Uterus (tissue), 4 donors: ENCODE results near the gene VARS2. TPM values are rescaled to one million over a fixed set of nuclear protein-coding genes. Genes with fewer than 3 reads are reported as not detected.
A peak's percentile ranks its signal among the peaks of the same experiment; 100 is the strongest.
"Not testable (repeated sequence)": the region's sequence is repeated elsewhere in the genome, so short reads cannot be mapped to it uniquely, and the experiment has no call there.

Experiments
- DNase-seq, 2 donors: peaks; one replicate each; pipeline ENCODE4 v3.0.0-alpha.2; 2019 to 2020
- H3K27ac ChIP-seq, 2 donors: fragments of 200-600 bp; sonication (generic); 1 replicate in 1 of 2; 2 replicates in 1 of 2; pipeline ENCODE4 v1.5.1; 2016 to 2018
- H3K27me3 ChIP-seq, 2 donors: fragments of 200-600 bp; sonication (generic); one replicate each; pipeline ENCODE4 v1.5.1; 2018 to 2019; ENCODE audit warnings: control low read depth in 1 of 2
- H3K36me3 ChIP-seq, 2 donors: fragments of 200-600 bp; sonication (generic); one replicate each; pipeline ENCODE4 v1.5.1; 2019; ENCODE audit warnings: control low read depth in 1 of 2
- H3K4me1 ChIP-seq, 2 donors: fragments of 200-600 bp; sonication (generic); one replicate each; pipeline ENCODE4 v1.5.1; 2018 to 2019; ENCODE audit warnings: control low read depth in 1 of 2
- H3K4me3 ChIP-seq, 2 donors: fragments of 200-600 bp; sonication (generic); 1 replicate in 1 of 2; 2 replicates in 1 of 2; pipeline ENCODE4 v1.5.1; 2018 to 2019; ENCODE audit warnings: mild to moderate bottlenecking in 1 of 2
- H3K9me3 ChIP-seq, 2 donors: fragments of 200-600 bp; sonication (generic); one replicate each; pipeline ENCODE4 v1.5.1; 2019; ENCODE audit warnings: control low read depth in 1 of 2
- POLR2A ChIP-seq, 2 donors: fragments of 450-650 bp; IDR thresholded peaks; one replicate each; pipeline ENCODE4 v1.6.1; 2016; ENCODE audit warnings: antibody characterized with exemption in 2 of 2, mild to moderate bottlenecking in 1 of 2, moderate library complexity in 1 of 2
- intact Hi-C: fragments of 100-400 bp; cut with DNase I; formaldehyde crosslinking; loops from one replicate; pipeline ENCODE4 v1.15.1; 2023; ENCODE audit warnings: low total_unique reads
- total RNA-seq, 4 donors: library from RNA; depleted of rRNA in 3 of 4; stranded (reverse); fragments of >200 nt in 3 of 4; gene quantifications; one replicate each; pipeline versions ENCODE4 v1.1.0 to v1.2.4, GENCODE V29; 2014 to 2023
- TF ChIP-seq, protein P1 (sequence below), 4 experiments: fragments of 200-600 bp in 2 of 4; fragments of 450-650 bp in 2 of 4; sonication (generic) in 2 of 4; IDR thresholded peaks; one replicate each; pipeline ENCODE4 v1.5.1; 2016 to 2019; ENCODE audit warnings: antibody characterized with exemption in 4 of 4, mild to moderate bottlenecking in 2 of 4, moderate library complexity in 1 of 4
- donor health status: DM: yes; HTN: yes; CAD: no.

The VARS2 gene
- total RNA-seq, 4 donors from 2014 or later, result 12.6 to 34.2 (median 22.4) TPM

DNA sequence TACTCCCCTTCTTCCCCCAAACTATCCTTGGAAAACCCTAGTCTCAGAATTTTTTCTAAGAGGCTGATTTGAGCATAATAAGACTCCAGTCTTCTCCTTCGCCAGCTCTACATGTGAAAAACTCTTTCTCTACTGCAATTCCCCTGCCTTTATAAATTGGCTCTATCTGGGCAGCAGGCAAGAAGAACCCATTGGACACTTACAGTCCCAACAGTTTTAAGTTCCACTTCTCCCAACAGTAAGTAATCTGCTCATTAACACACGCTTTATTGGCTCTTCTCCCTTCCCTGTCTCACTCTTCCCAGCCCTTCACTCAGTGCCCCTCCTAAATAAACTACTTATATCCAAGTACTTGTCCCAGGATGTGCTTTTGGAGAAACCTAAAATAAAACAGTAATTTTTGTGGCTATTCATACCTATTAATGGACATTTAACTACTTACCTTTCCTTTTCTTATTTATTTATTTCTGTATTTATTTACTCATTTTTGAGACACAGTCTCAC lies 40.8 kb upstream of the VARS2 start:
- Histone ChIP-seq H3K27me3 (no peaks in the 10 kb centered on the region), H3K4me3 (no peak overlapping the region), H3K4me1 (no peaks in the 10 kb centered on the region), H3K36me3 (no peaks in the 10 kb centered on the region), H3K9me3 (peaks cover 0 to 5% of the 10 kb centered on the region in 2 donors), H3K27ac (no peak overlapping the region)
- TF ChIP-seq, protein P1, sequence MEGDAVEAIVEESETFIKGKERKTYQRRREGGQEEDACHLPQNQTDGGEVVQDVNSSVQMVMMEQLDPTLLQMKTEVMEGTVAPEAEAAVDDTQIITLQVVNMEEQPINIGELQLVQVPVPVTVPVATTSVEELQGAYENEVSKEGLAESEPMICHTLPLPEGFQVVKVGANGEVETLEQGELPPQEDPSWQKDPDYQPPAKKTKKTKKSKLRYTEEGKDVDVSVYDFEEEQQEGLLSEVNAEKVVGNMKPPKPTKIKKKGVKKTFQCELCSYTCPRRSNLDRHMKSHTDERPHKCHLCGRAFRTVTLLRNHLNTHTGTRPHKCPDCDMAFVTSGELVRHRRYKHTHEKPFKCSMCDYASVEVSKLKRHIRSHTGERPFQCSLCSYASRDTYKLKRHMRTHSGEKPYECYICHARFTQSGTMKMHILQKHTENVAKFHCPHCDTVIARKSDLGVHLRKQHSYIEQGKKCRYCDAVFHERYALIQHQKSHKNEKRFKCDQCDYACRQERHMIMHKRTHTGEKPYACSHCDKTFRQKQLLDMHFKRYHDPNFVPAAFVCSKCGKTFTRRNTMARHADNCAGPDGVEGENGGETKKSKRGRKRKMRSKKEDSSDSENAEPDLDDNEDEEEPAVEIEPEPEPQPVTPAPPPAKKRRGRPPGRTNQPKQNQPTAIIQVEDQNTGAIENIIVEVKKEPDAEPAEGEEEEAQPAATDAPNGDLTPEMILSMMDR (IDR thresholded peaks at IDR 0.05), result no peak
- no peak for TF ChIP-seq POLR2A (IDR thresholded peaks at IDR 0.05)
- no peak for DNase-seq
- intact Hi-C loops, result no loop called here

DNA sequence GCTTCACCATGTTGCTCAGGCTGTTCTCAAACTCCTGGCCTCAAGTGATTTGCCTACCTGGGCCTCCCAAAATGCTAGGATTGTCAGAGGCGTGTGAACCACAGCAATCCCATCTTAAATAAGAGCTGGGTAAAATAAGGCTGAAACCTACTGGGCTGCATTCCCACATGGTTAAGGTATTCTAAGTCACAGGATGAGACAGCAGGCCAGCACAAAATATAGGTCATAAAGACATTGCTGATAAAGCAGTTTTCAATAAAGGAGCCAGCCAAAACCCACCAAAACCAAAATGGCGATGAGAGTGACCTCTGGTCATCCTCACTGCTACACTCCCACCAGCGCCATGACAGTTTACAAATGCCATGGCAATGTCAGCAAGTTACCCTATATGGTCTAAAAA lies 40.2 kb upstream of the VARS2 start:
- H3K9me3 ChIP-seq, H3K36me3 ChIP-seq, H3K4me3 ChIP-seq, intact Hi-C loops, H3K27ac ChIP-seq, DNase-seq, H3K27me3 ChIP-seq, H3K4me1 ChIP-seq: not testable (repeated sequence)

GRCh38 chr6:30875244-30876038 lies 38.6 kb upstream of the VARS2 start:
- no peak for TF ChIP-seq POLR2A (IDR thresholded peaks at IDR 0.05)
- TF ChIP-seq, protein P1 (IDR thresholded peaks at IDR 0.05), result no peak

DNA sequence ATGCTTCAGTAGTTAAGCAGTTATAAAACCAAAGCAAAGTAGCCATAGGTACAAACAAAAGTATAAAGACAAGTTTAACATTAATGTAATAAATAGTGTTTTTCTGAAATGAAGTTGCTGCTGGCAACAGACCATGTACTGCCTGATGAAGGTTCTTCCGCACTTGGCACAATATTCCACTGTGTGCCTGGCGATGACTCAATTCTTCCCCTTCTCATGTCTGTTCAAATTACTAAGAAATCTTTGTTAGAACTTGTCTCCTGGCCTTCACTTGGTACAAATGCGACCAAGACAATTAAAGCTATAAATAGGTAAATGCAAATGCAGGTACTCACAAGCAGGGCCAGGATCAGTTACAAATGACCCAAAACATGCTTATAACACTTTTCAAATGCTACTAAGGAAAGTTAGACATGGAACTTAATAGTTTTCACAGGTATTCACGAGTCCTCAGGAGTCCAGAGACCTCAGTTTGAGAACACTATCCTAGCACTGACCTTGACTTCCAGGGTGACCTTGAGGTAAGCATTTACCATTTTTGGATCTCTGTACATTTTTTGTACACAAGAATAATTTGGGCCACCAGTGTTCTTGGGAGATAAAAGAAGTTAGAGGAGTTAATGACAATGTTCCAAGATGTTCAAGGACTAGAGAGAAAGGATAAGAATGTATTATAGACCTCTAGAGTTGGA lies 37.9 kb upstream of the VARS2 start:
- intact Hi-C loops, result loop anchor here (5.0 kb wide), 2 partner anchors 49 to 134 kb away; partner anchors contain the start of genes FLOT1 and IER3
- no peaks in the 10 kb centered on the region for H3K36me3 ChIP-seq
- no peaks in the 10 kb centered on the region for H3K27me3 ChIP-seq
- DNase-seq, result peak; percentile 61 to 80
- no peaks in the 10 kb centered on the region for H3K4me1 ChIP-seq
- no peak overlapping the region for H3K4me3 ChIP-seq
- peaks cover 0 to 5% of the 10 kb centered on the region in 2 donors for H3K9me3 ChIP-seq
- H3K27ac ChIP-seq, result peak overlapping the region; percentile 85 to 89
- no peak for TF ChIP-seq POLR2A (IDR thresholded peaks at IDR 0.05)
- TF ChIP-seq, protein P1 (IDR thresholded peaks at IDR 0.05), result no peak

More at GRCh38 chr6:30875244-30876038, 38.6 kb upstream of the VARS2 start:
- DNase-seq, result no peak
- no peaks in the 10 kb centered on the region for H3K36me3 ChIP-seq
- H3K27ac ChIP-seq, result peak overlapping the region; percentile 52 to 89
- no peak overlapping the region for H3K4me3 ChIP-seq
- peaks cover 0 to 5% of the 10 kb centered on the region in 2 donors for H3K9me3 ChIP-seq
- no peaks in the 10 kb centered on the region for H3K4me1 ChIP-seq
- no peaks in the 10 kb centered on the region for H3K27me3 ChIP-seq
- intact Hi-C loops, result loop anchor here (5.0 kb wide), 2 partner anchors 48 to 133 kb away; partner anchors contain the start of genes FLOT1 and IER3

GRCh38 chr6:30877419-30878262 lies 36.4 kb upstream of the VARS2 start:
- intact Hi-C loops, result loop anchor here (5.0 kb wide), 2 partner anchors 50 to 135 kb away; partner anchors contain the start of genes FLOT1 and IER3
- Histone ChIP-seq H3K4me3 (peak overlapping the region; percentile 26 to 33), H3K27ac (peak overlapping the region; percentile 85 to 89)

More at GRCh38 chr6:30877419-30878262, 36.4 kb upstream of the VARS2 start:
- DNase-seq, result peak; percentile 91 to 93
- TF ChIP-seq POLR2A (IDR thresholded peaks at IDR 0.05), result no peak
- TF ChIP-seq, protein P1 (IDR thresholded peaks at IDR 0.05), result peak; percentile 91 to 95 (median 92)
- Histone ChIP-seq H3K36me3 (no peaks in the 10 kb centered on the region), H3K27me3 (no peaks in the 10 kb centered on the region), H3K9me3 (no peaks in the 10 kb centered on the region), H3K4me1 (peaks cover 0 to 5% of the 10 kb centered on the region in 2 donors)
